ENCODE measurements around the gene BBC3. TPM values are rescaled to one million over a fixed set of nuclear protein-coding genes. Genes with fewer than 3 reads are reported as not detected.

Gene BBC3
- total RNA-seq, 1 donor from 2014 or later, result 2.8 TPM

DNA sequence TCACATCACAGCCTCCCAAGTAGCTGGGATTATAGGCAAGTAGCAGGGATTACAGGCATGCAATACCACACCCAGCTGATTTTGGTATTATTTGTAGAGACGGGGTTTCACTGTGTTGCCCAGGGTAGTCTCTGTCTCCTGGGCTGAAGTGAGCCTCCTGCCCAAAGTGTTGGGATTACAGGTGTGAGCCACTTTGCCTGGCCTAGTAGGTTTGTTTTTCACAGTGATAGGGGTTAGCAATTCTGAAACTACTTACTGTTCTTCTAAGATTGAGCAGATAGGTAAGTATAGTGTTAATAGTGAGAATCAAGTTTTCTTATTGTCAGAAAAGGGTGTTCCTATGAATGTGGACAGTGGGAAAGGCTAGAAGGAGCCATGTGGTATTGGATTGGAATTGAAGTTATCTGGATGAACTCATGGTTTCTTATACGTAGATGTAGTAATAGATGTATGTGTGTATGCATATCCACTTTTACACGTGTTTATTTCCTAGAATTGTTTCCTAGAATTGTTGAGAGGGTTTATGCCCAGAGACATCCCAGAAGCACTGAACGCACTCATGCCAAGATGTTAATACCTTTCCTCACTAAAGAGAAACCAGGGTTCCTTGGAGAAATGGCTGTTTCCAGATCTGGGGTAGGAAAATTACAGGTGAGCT is 51.2 kb downstream of the BBC3 start:
- Histone ChIP-seq H3K4me3 (no peak overlapping the region), H3K27me3 (no peaks in the 10 kb centered on the region), H3F3A (ENCODE audit: low read depth) (peaks cover 10% of the 10 kb centered on the region), H3K27ac (no peak overlapping the region), H4K20me1 (ENCODE audit: low read depth) (peaks cover 49% of the 10 kb centered on the region), H3K4me2 (no peak overlapping the region), H3K79me2 (ENCODE audit: low read depth) (peaks cover 51% of the 10 kb centered on the region), H3K4me1 (no peaks in the 10 kb centered on the region), H3K9me3 (ENCODE audit: low read depth) (no peaks in the 10 kb centered on the region), H3K36me3 (no peaks in the 10 kb centered on the region), H2AFZ (replicated peaks) (no peak overlapping the region), H3K9ac (no peak overlapping the region)
- Mint-ChIP-seq H3K4me3 (no peak overlapping the region), H3K27me3 (ENCODE audit: insufficient read depth, low read depth) (peaks cover 2% of the 10 kb centered on the region), H3K27ac (no peak overlapping the region), H3K9me3 (no peaks in the 10 kb centered on the region), H3K36me3 (peaks cover 26% of the 10 kb centered on the region), H3K4me1 (no peaks in the 10 kb centered on the region)
- TF ChIP-seq EZH2phosphoT487 (IDR thresholded peaks at IDR 0.05), result no peak
- TF ChIP-seq, protein P1, sequence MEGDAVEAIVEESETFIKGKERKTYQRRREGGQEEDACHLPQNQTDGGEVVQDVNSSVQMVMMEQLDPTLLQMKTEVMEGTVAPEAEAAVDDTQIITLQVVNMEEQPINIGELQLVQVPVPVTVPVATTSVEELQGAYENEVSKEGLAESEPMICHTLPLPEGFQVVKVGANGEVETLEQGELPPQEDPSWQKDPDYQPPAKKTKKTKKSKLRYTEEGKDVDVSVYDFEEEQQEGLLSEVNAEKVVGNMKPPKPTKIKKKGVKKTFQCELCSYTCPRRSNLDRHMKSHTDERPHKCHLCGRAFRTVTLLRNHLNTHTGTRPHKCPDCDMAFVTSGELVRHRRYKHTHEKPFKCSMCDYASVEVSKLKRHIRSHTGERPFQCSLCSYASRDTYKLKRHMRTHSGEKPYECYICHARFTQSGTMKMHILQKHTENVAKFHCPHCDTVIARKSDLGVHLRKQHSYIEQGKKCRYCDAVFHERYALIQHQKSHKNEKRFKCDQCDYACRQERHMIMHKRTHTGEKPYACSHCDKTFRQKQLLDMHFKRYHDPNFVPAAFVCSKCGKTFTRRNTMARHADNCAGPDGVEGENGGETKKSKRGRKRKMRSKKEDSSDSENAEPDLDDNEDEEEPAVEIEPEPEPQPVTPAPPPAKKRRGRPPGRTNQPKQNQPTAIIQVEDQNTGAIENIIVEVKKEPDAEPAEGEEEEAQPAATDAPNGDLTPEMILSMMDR (IDR thresholded peaks at IDR 0.05), result no peak
- no peak for TF ChIP-seq EZH2 (IDR thresholded peaks at IDR 0.05)
- no peak for DNase-seq (ENCODE audit: low spot score)

GRCh38 chr19:47176627-47177090 is 54.3 kb downstream of the BBC3 start:
- H3K9ac ChIP-seq, result no peak overlapping the region
- no peaks in the 10 kb centered on the region for H3K9me3 Mint-ChIP-seq

GRCh38 chr19:47176071-47176626 is 54.9 kb downstream of the BBC3 start:
- H3K36me3 Mint-ChIP-seq, result peaks cover 25% of the 10 kb centered on the region
- peaks cover 2% of the 10 kb centered on the region for H3K27me3 Mint-ChIP-seq (ENCODE audit: insufficient read depth, low read depth)
- H2AFZ ChIP-seq (replicated peaks), result no peak overlapping the region
- H3K9ac ChIP-seq, result no peak overlapping the region
- H3K36me3 ChIP-seq, result no peaks in the 10 kb centered on the region
- no peak overlapping the region for H3K27ac ChIP-seq
- H3K4me3 Mint-ChIP-seq, result no peak overlapping the region
- H3K4me2 ChIP-seq, result no peak overlapping the region
- H3K4me1 Mint-ChIP-seq, result no peaks in the 10 kb centered on the region
- DNase-seq (ENCODE audit: low spot score), result no peak
- no peaks in the 10 kb centered on the region for H3K27me3 ChIP-seq
- no peaks in the 10 kb centered on the region for H3K9me3 ChIP-seq (ENCODE audit: low read depth)
- H4K20me1 ChIP-seq (ENCODE audit: low read depth), result peaks cover 23% of the 10 kb centered on the region
- no peaks in the 10 kb centered on the region for H3K9me3 Mint-ChIP-seq
- no peaks in the 10 kb centered on the region for H3K4me1 ChIP-seq
- peaks cover 10% of the 10 kb centered on the region for H3F3A ChIP-seq (ENCODE audit: low read depth)
- H3K4me3 ChIP-seq, result no peak overlapping the region
- H3K27ac Mint-ChIP-seq, result no peak overlapping the region
- H3K79me2 ChIP-seq (ENCODE audit: low read depth), result peaks cover 51% of the 10 kb centered on the region
- TF ChIP-seq EZH2 (IDR thresholded peaks at IDR 0.05), result no peak
- no peak for TF ChIP-seq EZH2phosphoT487 (IDR thresholded peaks at IDR 0.05)
- TF ChIP-seq, protein P1 (IDR thresholded peaks at IDR 0.05), result no peak

More at GRCh38 chr19:47176627-47177090, 54.3 kb downstream of the BBC3 start:
- peaks cover 25% of the 10 kb centered on the region for H3K36me3 Mint-ChIP-seq
- H3K4me1 Mint-ChIP-seq, result no peaks in the 10 kb centered on the region
- Histone ChIP-seq H3K4me3 (no peak overlapping the region), H3K27ac (no peak overlapping the region), H3K4me2 (no peak overlapping the region), H3K79me2 (ENCODE audit: low read depth) (peaks cover 48% of the 10 kb centered on the region), H3K27me3 (no peaks in the 10 kb centered on the region), H3F3A (ENCODE audit: low read depth) (peaks cover 10% of the 10 kb centered on the region), H3K9me3 (ENCODE audit: low read depth) (no peaks in the 10 kb centered on the region), H4K20me1 (ENCODE audit: low read depth) (peaks cover 23% of the 10 kb centered on the region), H3K4me1 (no peaks in the 10 kb centered on the region), H3K36me3 (no peaks in the 10 kb centered on the region), H2AFZ (replicated peaks) (no peak overlapping the region)
- H3K4me3 Mint-ChIP-seq, result no peak overlapping the region
- no peak overlapping the region for H3K27ac Mint-ChIP-seq
- DNase-seq (ENCODE audit: low spot score), result no peak
- H3K27me3 Mint-ChIP-seq (ENCODE audit: insufficient read depth, low read depth), result peaks cover 2% of the 10 kb centered on the region
- no peak for TF ChIP-seq EZH2phosphoT487 (IDR thresholded peaks at IDR 0.05)
- TF ChIP-seq EZH2 (IDR thresholded peaks at IDR 0.05), result no peak
- TF ChIP-seq, protein P1 (IDR thresholded peaks at IDR 0.05), result no peak

All from neural progenitor cell (in vitro differentiated cells).